Measurements from ENCODE around the gene HIBCH.
A peak's percentile ranks its signal among the peaks of the same experiment; 100 is the strongest.

Gene HIBCH

GRCh38 chr2:190184460-190184859 is 135.2 kb downstream of the HIBCH start:
- DNase-seq: no peak
- Histone ChIP-seq H3K4me1 (ENCODE audit: control insufficient read depth, insufficient read depth, low read depth, low read length) (peaks cover 10% of the 10 kb centered on the region), H3K9me3 (ENCODE audit: control insufficient read depth, low read length) (no peaks in the 10 kb centered on the region), H2BK5ac (ENCODE audit: low read depth, low read length, poor library complexity, severe bottlenecking) (no peak overlapping the region), H3K4me3 (ENCODE audit: insufficient read depth in 1 of 2, low read depth in 1 of 2, low read length in 2 of 2) (no peak overlapping the region), H3K79me1 (replicated peaks; ENCODE audit: low read length, poor library complexity, severe bottlenecking) (no peaks in the 10 kb centered on the region), H3K9ac (ENCODE audit: low read length) (no peak overlapping the region), H2BK12ac (ENCODE audit: low read length in 2 of 2) (no peak overlapping the region), H2AK5ac (ENCODE audit: low read length, severe bottlenecking) (no peak overlapping the region), H3K18ac (ENCODE audit: low read depth in 1 of 2, low read length in 2 of 2) (no peak overlapping the region), H3K27ac (ENCODE audit: low read length, poor library complexity, severe bottlenecking) (no peak overlapping the region), H3K23ac (ENCODE audit: low read length in 2 of 2) (no peak overlapping the region), H2AFZ (ENCODE audit: low read depth, low read length) (no peak overlapping the region), H4K8ac (ENCODE audit: low read length) (no peak overlapping the region), H2BK120ac (ENCODE audit: low read depth, low read length) (no peak overlapping the region), H3K36me3 (ENCODE audit: control insufficient read depth in 1 of 2, insufficient read depth in 2 of 2, low read depth in 1 of 2, low read length in 2 of 2) (peaks cover 0 to 4% of the 10 kb centered on the region in 2 experiments), H3K14ac (ENCODE audit: low read length in 2 of 2) (no peak overlapping the region), H4K91ac (ENCODE audit: low read length) (no peak overlapping the region), H3K27me3 (ENCODE audit: control insufficient read depth in 1 of 2, insufficient read depth in 1 of 2, low read length in 2 of 2) (no peaks in the 10 kb centered on the region), H3K4ac (ENCODE audit: low read depth in 1 of 2, low read length in 2 of 2) (no peak overlapping the region), H2BK15ac (ENCODE audit: low read depth, poor library complexity, severe bottlenecking) (no peak overlapping the region), H3K4me2 (ENCODE audit: low read length, poor library complexity, severe bottlenecking) (no peak overlapping the region)
- 98% methylated on average over 3 of the region's 4 CpGs for WGBS

GRCh38 chr2:190183539-190183938 is 136.1 kb downstream of the HIBCH start:
- peak overlapping the region in 1 of 2 experiments; percentile 81 for H3K4me3 ChIP-seq (ENCODE audit: insufficient read depth in 1 of 2, low read depth in 1 of 2, low read length in 2 of 2)
- H3K4ac ChIP-seq (ENCODE audit: low read depth in 1 of 2, low read length in 2 of 2): no peak overlapping the region
- no peaks in the 10 kb centered on the region for H3K27me3 ChIP-seq (ENCODE audit: control insufficient read depth in 1 of 2, insufficient read depth in 1 of 2, low read length in 2 of 2)
- no peak overlapping the region for H3K27ac ChIP-seq (ENCODE audit: low read length, poor library complexity, severe bottlenecking)
- no peak overlapping the region for H2BK120ac ChIP-seq (ENCODE audit: low read depth, low read length)
- DNase-seq: no peak
- H4K91ac ChIP-seq (ENCODE audit: low read length): no peak overlapping the region
- H3K79me1 ChIP-seq (replicated peaks; ENCODE audit: low read length, poor library complexity, severe bottlenecking): no peaks in the 10 kb centered on the region
- peaks cover 10% of the 10 kb centered on the region for H3K4me1 ChIP-seq (ENCODE audit: control insufficient read depth, insufficient read depth, low read depth, low read length)
- no peak overlapping the region for H2BK15ac ChIP-seq (ENCODE audit: low read depth, poor library complexity, severe bottlenecking)
- no peak overlapping the region for H2BK5ac ChIP-seq (ENCODE audit: low read depth, low read length, poor library complexity, severe bottlenecking)
- H2AFZ ChIP-seq (ENCODE audit: low read depth, low read length): no peak overlapping the region
- no peak overlapping the region for H3K4me2 ChIP-seq (ENCODE audit: low read length, poor library complexity, severe bottlenecking)
- H2BK12ac ChIP-seq (ENCODE audit: low read length in 2 of 2): no peak overlapping the region
- no CpG with 5 or more reads among the region's 2 CpGs for WGBS
- peak overlapping the region; percentile 34 for H3K9ac ChIP-seq (ENCODE audit: low read length)
- no peak overlapping the region for H3K23ac ChIP-seq (ENCODE audit: low read length in 2 of 2)
- H3K14ac ChIP-seq (ENCODE audit: low read length in 2 of 2): no peak overlapping the region
- H3K18ac ChIP-seq (ENCODE audit: low read depth in 1 of 2, low read length in 2 of 2): no peak overlapping the region
- no peak overlapping the region for H2AK5ac ChIP-seq (ENCODE audit: low read length, severe bottlenecking)
- no peaks in the 10 kb centered on the region for H3K9me3 ChIP-seq (ENCODE audit: control insufficient read depth, low read length)
- no peaks in the 10 kb centered on the region for H3K36me3 ChIP-seq (ENCODE audit: control insufficient read depth in 1 of 2, insufficient read depth in 2 of 2, low read depth in 1 of 2, low read length in 2 of 2)
- no peak overlapping the region for H4K8ac ChIP-seq (ENCODE audit: low read length)

GRCh38 chr2:190182071-190182524 is 137.5 kb downstream of the HIBCH start:
- Histone ChIP-seq H3K79me1 (replicated peaks; ENCODE audit: low read length, poor library complexity, severe bottlenecking) (no peaks in the 10 kb centered on the region), H3K4me3 (ENCODE audit: insufficient read depth in 1 of 2, low read depth in 1 of 2, low read length in 2 of 2) (peak overlapping the region in 1 of 2 experiments; percentile 81), H3K4ac (ENCODE audit: low read depth in 1 of 2, low read length in 2 of 2) (no peak overlapping the region), H3K14ac (ENCODE audit: low read length in 2 of 2) (no peak overlapping the region), H4K91ac (ENCODE audit: low read length) (no peak overlapping the region), H2AK5ac (ENCODE audit: low read length, severe bottlenecking) (no peak overlapping the region), H3K27ac (ENCODE audit: low read length, poor library complexity, severe bottlenecking) (no peak overlapping the region), H3K27me3 (ENCODE audit: control insufficient read depth in 1 of 2, insufficient read depth in 1 of 2, low read length in 2 of 2) (no peaks in the 10 kb centered on the region), H3K36me3 (ENCODE audit: control insufficient read depth in 1 of 2, insufficient read depth in 2 of 2, low read depth in 1 of 2, low read length in 2 of 2) (no peaks in the 10 kb centered on the region), H2BK5ac (ENCODE audit: low read depth, low read length, poor library complexity, severe bottlenecking) (no peak overlapping the region), H2AFZ (ENCODE audit: low read depth, low read length) (no peak overlapping the region), H2BK15ac (ENCODE audit: low read depth, poor library complexity, severe bottlenecking) (no peak overlapping the region), H3K9me3 (ENCODE audit: control insufficient read depth, low read length) (no peaks in the 10 kb centered on the region), H2BK12ac (ENCODE audit: low read length in 2 of 2) (no peak overlapping the region), H3K18ac (ENCODE audit: low read depth in 1 of 2, low read length in 2 of 2) (no peak overlapping the region), H3K9ac (ENCODE audit: low read length) (peak overlapping the region; percentile 19), H2BK120ac (ENCODE audit: low read depth, low read length) (no peak overlapping the region), H4K8ac (ENCODE audit: low read length) (no peak overlapping the region), H3K4me2 (ENCODE audit: low read length, poor library complexity, severe bottlenecking) (no peak overlapping the region), H3K4me1 (ENCODE audit: control insufficient read depth, insufficient read depth, low read depth, low read length) (peaks cover 10% of the 10 kb centered on the region), H3K23ac (ENCODE audit: low read length in 2 of 2) (no peak overlapping the region)
- no peak for DNase-seq
- WGBS: 74% methylated on average over 3 of the region's 3 CpGs

GRCh38 chr2:190181123-190181669 is 138.4 kb downstream of the HIBCH start:
- Histone ChIP-seq H3K4me2 (ENCODE audit: low read length, poor library complexity, severe bottlenecking) (peak overlapping the region; percentile 98), H2AK5ac (ENCODE audit: low read length, severe bottlenecking) (no peak overlapping the region), H2BK12ac (ENCODE audit: low read length in 2 of 2) (peak overlapping the region in 1 of 2 experiments; percentile 11), H3K18ac (ENCODE audit: low read depth in 1 of 2, low read length in 2 of 2) (no peak overlapping the region), H3K27ac (ENCODE audit: low read length, poor library complexity, severe bottlenecking) (no peak overlapping the region), H3K9me3 (ENCODE audit: control insufficient read depth, low read length) (no peaks in the 10 kb centered on the region), H3K27me3 (ENCODE audit: control insufficient read depth in 1 of 2, insufficient read depth in 1 of 2, low read length in 2 of 2) (no peaks in the 10 kb centered on the region), H4K8ac (ENCODE audit: low read length) (peak overlapping the region; percentile 81), H4K91ac (ENCODE audit: low read length) (no peak overlapping the region), H3K79me1 (replicated peaks; ENCODE audit: low read length, poor library complexity, severe bottlenecking) (no peaks in the 10 kb centered on the region), H2BK5ac (ENCODE audit: low read depth, low read length, poor library complexity, severe bottlenecking) (no peak overlapping the region), H3K4me1 (ENCODE audit: control insufficient read depth, insufficient read depth, low read depth, low read length) (peaks cover 10% of the 10 kb centered on the region), H2BK15ac (ENCODE audit: low read depth, poor library complexity, severe bottlenecking) (peak overlapping the region; percentile 36), H2BK120ac (ENCODE audit: low read depth, low read length) (no peak overlapping the region), H3K9ac (ENCODE audit: low read length) (peak overlapping the region; percentile 88), H3K4ac (ENCODE audit: low read depth in 1 of 2, low read length in 2 of 2) (no peak overlapping the region), H3K23ac (ENCODE audit: low read length in 2 of 2) (no peak overlapping the region), H2AFZ (ENCODE audit: low read depth, low read length) (peak overlapping the region; percentile 89), H3K14ac (ENCODE audit: low read length in 2 of 2) (no peak overlapping the region), H3K36me3 (ENCODE audit: control insufficient read depth in 1 of 2, insufficient read depth in 2 of 2, low read depth in 1 of 2, low read length in 2 of 2) (no peaks in the 10 kb centered on the region), H3K4me3 (ENCODE audit: insufficient read depth in 1 of 2, low read depth in 1 of 2, low read length in 2 of 2) (peak overlapping the region; percentile 81)
- DNase-seq: no peak
- WGBS: 51% methylated on average over 11 of the region's 11 CpGs

Data from mesenchymal stem cell (in vitro differentiated cells and primary cell).